GF-D8 (cell line): ENCODE data around the gene MED8.
"Not testable (repeated sequence)": the region's sequence is repeated elsewhere in the genome, so short reads cannot be mapped to it uniquely, and the experiment has no call there.

Source experiments
- DNase-seq: peaks from one replicate; lab custom pipeline; 2025; lab: John Stamatoyannopoulos, UW

The MED8 gene

GRCh38 chr1:43421976-43422750, 32.6 kb upstream of the MED8 start:
- DNase-seq, result no peak

GRCh38 chr1:43421396-43421795, 31.8 kb upstream of the MED8 start:
- no peak for DNase-seq

GRCh38 chr1:43420874-43421273, 31.3 kb upstream of the MED8 start:
- no peak for DNase-seq

GRCh38 chr1:43419627-43420425, 30.2 kb upstream of the MED8 start:
- no peak for DNase-seq

GRCh38 chr1:43418858-43419257, 29.3 kb upstream of the MED8 start:
- DNase-seq, result no peak

- no peak for DNase-seq
Observed at GRCh38 chr1:43415901-43416300, 26.3 kb upstream of the MED8 start.

GRCh38 chr1:43414634-43415223, 25.1 kb upstream of the MED8 start:
- DNase-seq, result peak; percentile 4

- not testable (repeated sequence) for DNase-seq
Observed at GRCh38 chr1:43413426-43413825, 23.8 kb upstream of the MED8 start.

- no peak for DNase-seq
Observed at GRCh38 chr1:43410571-43410970, 21.0 kb upstream of the MED8 start.

GRCh38 chr1:43405876-43406234, 16.3 kb upstream of the MED8 start:
- DNase-seq, result no peak

- DNase-seq, result no peak
Observed at GRCh38 chr1:43405219-43405875, 15.7 kb upstream of the MED8 start.

GRCh38 chr1:43404353-43404752, 14.8 kb upstream of the MED8 start:
- DNase-seq, result no peak

GRCh38 chr1:43402089-43402865, 12.7 kb upstream of the MED8 start:
- DNase-seq, result no peak

- not testable (repeated sequence) for DNase-seq
Observed at GRCh38 chr1:43400441-43400840, 10.8 kb upstream of the MED8 start.

GRCh38 chr1:43398227-43398626, 8.6 kb upstream of the MED8 start:
- no peak for DNase-seq

- no peak for DNase-seq
Observed at GRCh38 chr1:43396059-43396458, 6.5 kb upstream of the MED8 start.

- no peak for DNase-seq
Observed at GRCh38 chr1:43395523-43395922, 5.9 kb upstream of the MED8 start.

GRCh38 chr1:43392702-43393101, 3.1 kb upstream of the MED8 start:
- no peak for DNase-seq

- DNase-seq, result no peak
Observed at GRCh38 chr1:43388613-43389012, 987 bp downstream of the MED8 start.

GRCh38 chr1:43387976-43388599, 1.5 kb downstream of the MED8 start:
- no peak for DNase-seq

- no peak for DNase-seq
Observed at GRCh38 chr1:43386676-43387075, 2.9 kb downstream of the MED8 start.
